Muscle of arm (tissue), 12 donors: ENCODE measurements around the gene ABLIM1. TPM values are rescaled to one million over a fixed set of nuclear protein-coding genes. Genes with fewer than 3 reads are reported as not detected.

Source experiments
- DNase-seq: peaks from one replicate; pipeline ENCODE4 v3.0.0-alpha.2; 2013
- polyA plus RNA-seq, 12 donors: library from polyadenylated mRNA; unstranded; fragments of 120-200 nt; gene quantifications; one replicate each; pipeline ENCODE4 v1.2.1, GENCODE V29; 2013; ENCODE audit not compliant: insufficient read length in 12 of 12

Gene ABLIM1
- polyA plus RNA-seq, 12 donors, result 44.3 to 111 (median 60.8) TPM; not detected in 1

DNA sequence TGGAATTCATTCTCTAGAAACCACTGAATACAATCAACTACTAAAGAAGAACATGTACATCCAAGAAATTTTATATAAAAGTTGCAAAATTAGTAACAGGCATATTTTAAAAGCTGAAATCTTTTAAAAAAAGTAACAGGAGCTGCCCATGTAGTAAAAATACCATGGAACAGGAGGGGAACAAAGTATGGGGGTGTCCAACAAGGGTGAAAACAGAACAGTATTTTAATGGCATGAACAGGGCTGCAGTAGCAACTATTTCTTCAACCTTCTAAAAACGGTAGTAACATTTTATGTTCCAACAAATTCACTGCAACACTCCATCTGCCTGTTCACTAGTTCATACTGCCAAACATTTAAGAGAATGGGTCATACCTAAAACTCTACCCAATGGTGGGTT, 77.0 kb downstream of the ABLIM1 start:
- no peak for DNase-seq

DNA sequence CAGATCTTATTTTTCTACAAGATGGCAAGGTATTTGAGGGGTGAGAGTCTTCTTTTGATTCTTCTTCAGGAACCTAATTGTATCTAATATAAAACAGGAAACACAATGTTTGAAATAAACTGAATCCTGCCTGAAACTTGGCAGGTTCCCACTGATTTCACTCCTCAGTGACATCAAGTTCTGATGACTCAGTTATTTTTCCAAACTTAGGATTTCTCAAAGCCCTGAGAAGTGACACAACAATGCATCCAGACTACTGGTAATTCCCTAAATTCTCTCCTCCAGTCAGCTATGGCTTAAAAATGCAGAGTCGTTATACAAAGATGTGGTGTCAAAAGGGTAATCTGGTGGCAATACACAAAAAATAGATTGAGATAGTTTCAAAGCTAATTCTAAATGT, 80.9 kb downstream of the ABLIM1 start:
- DNase-seq, result peak; percentile 6

DNA sequence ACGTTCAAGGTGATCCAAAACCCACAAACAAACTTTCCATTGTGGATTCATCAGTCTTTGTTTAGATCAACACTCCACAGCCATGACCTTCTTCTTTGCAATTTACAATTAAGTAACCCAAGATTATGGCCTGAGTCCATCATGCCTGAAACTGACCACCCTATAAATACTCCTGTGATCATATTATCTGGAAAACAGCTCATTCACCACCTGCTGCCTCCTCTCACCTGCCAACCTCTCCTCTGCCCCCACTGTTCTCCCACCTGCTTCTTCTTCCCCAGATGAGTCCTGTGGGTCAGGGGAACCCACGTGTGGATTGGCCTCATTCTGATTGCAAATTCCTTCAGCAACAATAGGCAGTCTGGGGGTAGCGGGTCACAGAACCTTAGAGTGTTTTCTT, 81.4 kb downstream of the ABLIM1 start:
- no peak for DNase-seq

DNA sequence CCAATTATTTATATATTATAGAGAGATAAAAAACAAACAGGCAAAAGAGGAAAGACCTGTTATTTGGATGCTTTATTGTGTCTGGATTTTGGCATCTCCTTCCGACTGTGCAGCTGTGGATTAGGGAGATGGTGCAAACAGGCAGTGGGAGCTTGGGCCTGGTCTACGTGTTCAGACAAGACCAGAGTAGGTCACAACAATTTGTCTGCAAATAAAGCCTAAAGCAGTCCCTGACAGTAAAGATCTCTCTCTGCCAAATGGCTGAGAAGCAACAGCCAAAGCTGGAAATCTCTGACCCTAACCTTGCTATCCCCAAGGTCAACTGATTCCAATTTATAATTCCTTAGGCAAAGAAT, 82.0 kb downstream of the ABLIM1 start:
- DNase-seq, result no peak

DNA sequence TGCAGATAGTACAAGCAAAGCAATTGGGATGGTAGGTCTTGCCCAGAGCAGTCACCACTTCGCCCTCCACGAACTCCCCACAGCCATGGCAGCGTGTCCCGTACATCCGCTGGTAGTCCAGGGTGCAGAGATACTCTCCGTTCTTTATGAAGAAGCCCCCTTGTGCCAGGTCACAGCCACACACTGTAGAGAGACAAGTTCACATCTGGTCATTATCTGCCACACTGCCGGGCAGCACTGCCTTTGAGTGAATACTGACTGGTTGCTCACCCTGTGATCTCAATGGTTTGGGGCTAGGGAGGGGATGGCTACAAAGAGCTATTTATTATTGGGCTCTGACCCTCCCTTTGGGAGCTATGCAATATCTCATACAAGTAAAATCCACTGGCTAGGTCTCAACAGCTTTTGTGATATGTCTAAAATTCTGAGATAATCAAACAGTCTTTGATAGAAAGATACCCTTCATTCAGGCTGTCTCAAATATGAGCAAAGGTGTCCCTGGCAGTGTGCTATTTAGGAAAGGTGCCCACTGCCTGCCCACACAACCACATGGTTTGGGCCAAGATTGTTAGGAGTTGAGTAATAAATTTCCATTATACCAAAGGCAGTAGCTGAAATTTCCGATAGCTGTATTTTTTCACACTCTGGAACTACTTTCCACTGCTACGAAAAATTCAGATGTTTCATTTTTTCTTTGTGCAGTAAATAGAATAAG, 82.5 kb downstream of the ABLIM1 start:
- peak; percentile 9 for DNase-seq

DNA sequence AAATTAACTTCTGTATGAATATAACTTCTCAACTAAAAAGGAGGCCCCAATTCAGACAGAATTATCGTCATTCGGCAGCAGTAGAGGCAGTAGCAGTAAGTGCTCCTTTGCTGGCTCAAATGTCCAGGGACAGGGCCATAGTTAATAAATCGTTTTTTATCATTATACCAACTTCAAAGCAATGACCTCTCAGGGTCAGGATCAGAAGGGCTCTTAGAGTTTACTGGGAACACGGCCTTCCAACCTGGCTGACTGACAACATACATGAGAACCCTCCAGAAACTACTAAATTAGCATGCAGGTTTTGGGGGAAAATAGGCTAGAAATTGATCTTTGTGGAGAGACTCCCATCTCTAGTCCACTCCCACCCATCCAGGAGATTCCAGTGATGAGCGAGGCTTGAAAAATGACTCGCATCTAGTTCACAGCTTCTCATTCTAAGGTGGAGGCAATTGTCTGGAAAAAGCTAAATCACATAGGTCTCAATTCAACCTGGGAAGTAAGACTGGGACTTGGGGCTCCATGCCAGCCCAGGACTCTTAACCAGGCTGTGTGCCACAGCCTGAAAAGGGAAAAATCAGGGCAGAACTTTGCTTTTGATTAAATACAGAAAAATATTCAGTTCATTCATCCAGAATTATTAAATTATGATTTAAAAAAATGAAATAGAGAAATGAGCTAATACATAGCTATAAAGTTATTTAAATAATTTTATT, 84.6 kb downstream of the ABLIM1 start:
- no peak for DNase-seq

DNA sequence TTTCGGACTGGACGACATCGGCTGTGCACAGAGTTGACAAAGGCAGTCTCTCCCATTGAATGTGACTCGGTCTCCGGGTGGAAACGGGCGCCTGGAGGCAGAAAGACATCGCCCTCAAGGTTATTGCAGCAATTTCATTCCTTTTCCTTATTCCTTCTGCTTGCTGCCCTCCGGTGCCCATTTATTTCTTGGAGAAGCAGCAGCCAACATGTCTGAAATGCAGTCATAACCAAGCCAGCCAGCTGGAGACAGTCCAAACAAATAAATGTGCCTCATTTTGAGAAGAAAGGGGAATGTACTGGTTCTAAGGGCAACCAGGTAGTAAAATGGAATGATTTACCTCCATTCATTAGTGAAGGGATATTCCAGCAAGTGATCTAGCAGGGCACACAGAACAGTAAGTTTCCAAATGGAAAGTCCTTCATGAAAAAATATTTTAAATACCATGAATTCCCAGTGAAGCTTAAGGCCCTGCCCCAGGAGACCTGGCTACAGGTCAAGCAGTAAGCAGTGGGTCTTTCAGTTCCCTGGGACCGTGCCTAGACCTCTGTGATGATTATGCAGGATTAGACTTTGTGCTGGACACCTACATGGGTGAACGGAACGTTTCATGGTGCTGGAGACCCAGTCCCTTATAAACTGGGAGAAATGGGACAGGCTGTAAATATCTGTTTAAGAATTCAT, 86.6 kb downstream of the ABLIM1 start:
- no peak for DNase-seq

DNA sequence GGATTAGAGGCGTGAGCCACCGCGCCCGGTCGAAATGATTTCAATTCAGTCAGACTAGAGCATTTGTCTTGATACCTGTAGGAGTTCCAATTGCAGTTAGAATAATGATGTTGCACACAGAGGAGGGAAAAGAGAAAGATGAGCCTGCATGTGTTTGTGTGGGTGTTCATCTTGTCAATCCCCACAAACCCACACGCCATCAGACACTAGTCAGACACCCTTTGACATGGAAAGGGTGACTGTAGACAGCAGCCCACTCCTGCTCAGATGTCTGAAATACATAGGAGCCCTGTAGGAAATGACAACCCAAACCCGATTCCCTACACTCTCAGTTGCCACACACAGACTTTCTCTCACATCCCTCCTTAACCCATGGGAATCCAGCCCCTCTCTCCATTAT, 92.0 kb downstream of the ABLIM1 start:
- DNase-seq, result no peak

DNA sequence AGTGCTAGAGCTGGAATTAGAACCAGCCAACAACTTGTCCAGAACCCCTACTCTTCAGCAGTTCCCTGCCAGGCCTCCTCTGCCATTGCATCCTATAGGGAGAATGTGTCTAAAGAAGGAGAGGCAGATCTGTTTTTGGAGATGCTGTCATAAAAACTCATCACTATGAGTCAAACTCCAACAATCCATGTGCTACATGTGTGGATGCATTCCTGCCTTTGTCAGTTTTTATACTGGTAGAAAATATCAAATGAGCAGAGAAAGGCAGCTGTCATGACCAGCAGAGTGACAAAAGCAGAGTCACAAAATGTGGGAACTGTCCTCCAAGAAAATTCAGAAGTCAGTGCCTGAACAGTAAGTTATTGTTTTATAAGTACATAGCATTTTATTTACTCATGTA, 93.0 kb downstream of the ABLIM1 start:
- DNase-seq, result no peak

DNA sequence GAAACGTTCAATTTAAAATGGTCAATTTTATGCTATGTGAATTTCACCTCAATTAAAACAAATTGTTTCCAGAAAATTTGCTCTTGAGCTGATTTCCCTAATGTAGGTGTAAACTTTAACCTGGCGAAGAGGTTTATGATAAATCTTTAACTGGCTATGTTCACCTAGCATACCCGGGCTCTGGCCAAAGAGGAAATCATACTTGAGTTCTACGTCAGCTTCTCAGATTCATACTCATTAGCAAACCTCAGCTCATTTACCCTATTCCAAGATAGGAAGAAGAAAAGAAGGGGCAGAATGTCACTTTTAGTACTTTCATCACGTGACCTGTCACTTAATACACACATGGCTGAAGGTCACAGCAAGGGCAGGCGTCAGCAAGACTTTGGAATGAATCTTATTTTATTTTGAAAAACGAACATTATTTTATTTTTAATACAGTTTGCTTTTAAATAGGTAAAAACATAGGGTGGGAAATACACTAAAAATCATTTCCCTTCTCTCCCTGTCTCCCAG, 97.0 kb downstream of the ABLIM1 start:
- no peak for DNase-seq

DNA sequence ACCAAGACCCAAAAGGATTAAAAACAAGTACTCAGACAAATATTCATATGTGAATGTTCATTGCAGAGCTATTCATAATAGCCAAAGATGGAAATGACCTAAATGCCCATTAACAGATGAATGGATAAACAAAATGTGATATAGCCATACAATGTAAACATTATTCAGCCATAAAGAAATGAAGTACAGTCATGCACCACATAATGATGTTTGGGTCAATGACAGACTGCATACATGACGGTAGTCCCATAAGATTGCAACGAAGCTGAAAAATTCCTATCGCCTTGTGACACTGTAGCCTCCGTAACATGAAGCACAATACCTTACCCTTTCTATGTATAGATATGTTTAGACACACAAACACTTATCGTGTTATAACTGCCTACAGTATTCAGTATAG, 97.9 kb downstream of the ABLIM1 start:
- DNase-seq, result no peak

DNA sequence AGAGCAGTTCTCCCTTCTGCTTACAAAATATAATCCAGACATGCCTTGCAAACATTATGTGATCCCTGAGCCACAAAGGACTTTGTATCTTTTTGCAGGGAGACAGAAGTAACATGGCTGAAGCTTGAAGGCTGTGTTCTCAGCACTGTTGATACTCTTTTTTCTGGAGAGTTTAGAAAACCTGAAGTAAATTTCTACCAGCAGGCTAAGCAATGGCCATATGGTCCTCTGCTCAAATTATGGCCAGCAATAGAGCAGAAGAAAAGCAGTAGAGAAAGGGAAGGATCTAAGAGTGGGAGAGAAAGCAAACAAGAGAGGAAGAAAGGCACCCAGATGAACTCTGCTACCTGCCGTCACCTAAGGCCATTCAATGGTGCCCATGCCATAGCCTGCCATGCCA, 98.4 kb downstream of the ABLIM1 start:
- no peak for DNase-seq

DNA sequence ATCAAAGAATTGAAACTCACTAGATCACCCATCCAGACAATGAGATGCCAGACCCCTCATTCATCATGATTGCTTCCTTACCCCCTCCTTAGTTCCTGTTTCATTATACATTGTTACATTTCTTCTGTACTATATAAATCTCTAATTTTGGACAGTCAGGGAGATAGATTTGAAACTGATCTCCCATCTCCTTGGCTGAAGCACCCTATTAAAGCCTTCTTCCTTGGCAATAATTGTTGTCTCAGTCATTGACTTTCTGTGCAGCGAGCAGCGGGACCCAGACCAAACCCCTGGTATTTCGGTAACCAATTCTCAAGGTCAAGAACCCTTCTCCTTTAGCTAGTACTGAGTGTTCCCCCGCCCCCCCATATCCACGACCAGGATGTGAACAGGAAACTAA, 100.2 kb downstream of the ABLIM1 start:
- DNase-seq, result no peak

DNA sequence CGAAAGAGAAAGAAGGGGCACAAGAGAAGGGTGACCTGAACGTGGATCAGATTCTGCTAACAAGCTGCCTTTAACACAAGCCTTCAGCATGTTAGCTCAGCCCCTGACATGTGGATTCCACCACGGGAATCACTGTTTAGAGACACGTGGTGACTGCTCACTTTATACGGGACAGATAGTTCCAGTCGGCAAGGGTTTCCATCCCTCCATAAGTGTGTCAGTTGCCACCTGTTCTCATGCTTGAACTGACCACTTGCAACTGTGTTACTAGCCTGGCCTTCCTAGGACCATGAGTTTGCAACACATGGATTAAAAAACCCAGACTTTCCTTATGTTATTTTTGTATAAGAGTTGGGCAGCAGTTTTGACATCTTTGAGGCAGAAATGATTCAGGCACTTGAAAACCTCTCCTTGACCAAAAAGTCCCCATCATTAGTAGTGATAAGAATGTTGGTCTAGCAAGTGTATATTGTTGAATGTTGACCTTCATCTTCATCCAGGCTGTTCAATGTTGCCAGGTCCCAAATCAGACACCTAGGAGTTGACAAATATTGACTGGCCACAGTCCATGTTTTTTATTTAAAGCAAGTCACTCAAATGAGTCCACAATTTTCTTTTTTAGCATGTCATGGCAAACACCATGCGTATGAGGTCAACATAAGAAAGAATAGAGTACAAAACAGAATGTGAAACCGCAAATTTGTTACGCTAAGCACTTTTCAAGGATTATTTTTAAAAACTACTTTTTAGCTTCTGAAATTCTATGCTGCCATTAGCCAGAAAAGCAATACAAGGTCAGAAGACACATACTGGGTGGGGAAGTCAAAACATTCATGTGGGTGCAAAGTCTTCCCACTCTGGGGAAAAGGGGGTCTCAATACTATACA, 101.6 kb downstream of the ABLIM1 start:
- DNase-seq, result no peak

DNA sequence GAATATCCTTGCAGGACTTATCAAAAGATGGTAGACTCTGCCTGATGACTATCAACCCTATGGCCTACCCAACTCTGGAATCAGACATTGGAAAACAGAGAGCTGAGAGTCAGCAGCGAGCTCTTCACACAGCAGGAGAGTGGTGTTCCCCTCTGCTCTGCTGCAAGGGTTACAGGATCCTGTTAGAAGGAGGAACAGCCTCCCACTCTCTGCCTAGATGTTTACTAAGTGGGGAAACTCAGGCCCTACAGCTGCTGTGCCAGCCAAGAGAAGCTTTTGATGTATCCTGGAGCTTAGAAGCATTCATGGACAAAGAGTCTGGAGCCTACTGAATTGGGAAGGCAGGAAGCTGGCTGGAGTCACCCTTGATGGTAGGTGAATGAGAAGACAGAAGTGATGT, 104.6 kb downstream of the ABLIM1 start:
- DNase-seq, result no peak

DNA sequence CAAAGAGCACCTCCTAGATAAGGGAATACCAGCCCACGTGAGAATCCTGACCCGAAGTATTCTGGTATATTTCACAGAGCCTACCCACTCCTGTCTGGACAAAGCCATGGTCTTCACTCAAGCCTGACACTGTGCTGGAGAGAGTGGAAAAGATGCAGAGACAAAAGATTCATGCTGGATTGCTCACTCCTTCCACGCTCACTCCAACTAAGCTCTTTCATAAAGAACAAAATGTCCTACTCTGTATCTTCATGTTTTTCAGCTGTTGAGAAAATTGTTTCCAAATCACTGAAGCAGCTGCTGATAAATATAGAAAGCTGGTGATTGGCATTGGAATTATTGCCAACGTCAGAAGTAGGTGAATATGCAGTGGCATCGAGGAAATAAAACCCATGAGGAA, 106.0 kb downstream of the ABLIM1 start:
- DNase-seq, result no peak

DNA sequence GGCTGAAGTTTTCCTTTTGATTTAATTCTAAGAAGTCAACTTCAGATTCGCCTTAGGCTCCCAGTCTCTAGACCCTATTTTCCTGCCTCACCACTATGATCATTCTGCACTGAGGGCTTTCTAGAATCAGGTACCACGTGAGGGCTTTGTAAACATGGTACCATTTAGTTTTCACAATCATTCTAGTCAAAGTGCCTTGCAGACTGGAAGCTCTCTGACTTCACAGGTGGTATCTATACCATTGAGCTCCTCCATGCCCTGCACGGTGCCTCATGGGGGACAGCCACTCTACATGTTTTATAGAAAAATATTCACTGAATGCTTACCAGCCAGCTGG, 106.5 kb downstream of the ABLIM1 start:
- no peak for DNase-seq

DNA sequence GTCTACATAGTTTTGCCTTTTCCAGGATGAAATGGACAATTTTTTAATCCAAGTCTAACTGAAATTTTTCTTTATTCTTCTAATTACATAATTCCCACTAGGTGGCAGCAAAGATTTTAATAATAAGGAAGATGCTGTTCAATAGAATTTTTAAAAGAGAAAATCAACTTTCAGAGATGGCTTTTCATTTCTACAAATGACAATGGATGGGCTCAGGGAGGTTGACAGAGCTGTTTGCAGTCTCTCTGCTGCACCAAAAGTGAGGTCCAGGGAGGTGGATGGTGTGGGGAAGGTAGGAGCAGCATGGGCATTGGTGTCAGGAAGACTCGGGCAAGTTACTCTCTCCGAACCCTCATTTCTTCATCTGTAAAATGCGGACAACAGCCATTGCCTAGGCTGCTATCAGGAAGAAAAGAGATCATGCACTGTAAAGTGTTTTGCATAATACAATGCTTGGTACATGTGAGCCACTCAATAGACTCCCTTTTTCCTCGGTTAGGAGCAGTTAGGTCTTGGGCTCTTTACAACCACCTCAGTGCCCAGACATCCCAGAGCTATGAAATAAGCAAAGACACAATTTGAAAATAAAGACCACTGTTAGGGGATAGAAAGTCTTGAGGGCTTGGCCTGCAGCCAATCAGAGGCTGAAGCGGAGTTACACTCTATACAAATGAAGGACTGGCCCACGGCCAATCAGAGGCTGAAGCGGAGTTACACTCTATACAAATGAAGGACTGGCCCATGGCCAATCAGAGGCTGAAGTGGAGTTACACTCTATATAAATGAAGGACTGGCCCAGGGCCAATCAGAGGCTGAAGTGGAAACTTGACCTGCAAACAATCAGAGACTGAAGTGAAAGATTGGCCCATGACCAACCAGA, 107.1 kb downstream of the ABLIM1 start:
- peak; percentile 41 for DNase-seq

DNA sequence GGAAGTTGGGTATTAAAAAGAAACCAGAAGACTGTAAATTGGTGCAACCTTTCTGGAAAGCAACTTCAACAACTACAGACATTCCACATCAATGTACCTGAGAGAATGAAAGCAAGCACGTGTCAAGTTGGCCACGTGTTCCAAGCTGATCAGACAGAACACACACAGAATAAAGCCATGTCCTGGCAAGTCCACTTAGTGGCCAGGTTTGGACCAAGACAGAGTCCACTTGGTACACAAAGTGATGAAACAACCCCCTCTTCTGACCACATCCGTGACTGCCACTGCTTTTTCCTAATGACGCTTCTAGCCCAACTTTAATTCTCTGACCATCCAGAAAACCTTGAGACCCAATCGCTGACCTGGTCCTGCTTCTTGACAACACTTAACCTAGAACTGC, 109.4 kb downstream of the ABLIM1 start:
- DNase-seq, result peak; percentile 57

DNA sequence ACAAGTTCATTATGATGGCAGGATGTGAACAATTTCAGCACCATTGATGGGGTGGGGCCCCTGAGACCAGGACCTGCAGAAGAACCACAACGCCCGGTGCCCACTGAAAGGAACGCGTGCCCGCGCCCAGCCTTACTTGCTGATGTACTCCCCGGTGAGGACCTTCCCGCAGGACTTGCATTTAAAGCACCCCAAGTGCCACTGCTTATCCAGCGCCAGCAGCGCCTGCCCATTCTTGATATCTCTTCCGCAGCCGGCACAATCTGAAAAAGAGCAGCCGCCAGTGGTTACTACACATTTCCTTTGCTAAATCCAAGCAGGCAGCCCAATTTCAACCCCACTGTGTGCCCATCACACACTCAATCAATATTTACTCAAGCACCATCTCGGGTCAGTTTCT, 110.6 kb downstream of the ABLIM1 start:
- no peak for DNase-seq

DNA sequence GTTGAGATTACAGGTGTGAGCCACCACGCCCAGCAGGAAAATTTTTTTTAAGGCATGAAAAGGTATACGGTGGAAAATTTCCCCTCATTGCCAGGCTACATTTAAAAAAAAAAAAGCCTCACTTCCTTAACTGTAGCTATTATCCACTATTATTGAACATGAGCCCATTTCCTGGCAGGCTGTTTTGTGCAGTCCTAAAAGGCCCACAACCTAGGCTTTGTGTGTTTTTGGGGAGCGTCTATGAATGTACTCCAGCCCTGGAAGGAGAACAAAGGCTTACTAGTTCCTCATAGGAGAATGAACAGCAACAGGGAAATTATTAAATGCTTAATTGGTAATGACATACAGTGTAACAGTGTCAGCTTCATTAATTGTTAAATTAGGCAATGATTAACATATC, 111.0 kb downstream of the ABLIM1 start:
- DNase-seq, result no peak
